ENCODE results near the gene DENND11.

The DENND11 gene

DNA sequence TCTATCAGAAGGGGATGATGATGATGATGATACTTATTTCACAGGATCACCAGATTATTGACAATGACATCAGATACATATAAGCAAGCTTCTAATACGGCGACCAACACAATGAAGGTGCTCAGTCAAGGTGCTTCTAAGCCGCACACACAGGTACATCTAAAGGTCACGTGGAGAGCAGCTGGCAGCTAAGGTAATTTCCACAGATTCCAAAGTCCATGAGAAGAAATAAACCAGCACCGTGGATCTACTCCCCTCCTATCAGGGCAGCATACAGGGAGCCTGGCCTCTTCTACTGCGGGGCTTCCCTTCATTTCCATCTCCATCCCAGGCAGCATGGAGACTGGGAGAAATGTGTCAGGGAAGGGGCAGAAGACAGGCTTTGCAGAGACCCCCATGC is 37.5 kb downstream of the DENND11 start:
- TF ChIP-seq, protein P1, sequence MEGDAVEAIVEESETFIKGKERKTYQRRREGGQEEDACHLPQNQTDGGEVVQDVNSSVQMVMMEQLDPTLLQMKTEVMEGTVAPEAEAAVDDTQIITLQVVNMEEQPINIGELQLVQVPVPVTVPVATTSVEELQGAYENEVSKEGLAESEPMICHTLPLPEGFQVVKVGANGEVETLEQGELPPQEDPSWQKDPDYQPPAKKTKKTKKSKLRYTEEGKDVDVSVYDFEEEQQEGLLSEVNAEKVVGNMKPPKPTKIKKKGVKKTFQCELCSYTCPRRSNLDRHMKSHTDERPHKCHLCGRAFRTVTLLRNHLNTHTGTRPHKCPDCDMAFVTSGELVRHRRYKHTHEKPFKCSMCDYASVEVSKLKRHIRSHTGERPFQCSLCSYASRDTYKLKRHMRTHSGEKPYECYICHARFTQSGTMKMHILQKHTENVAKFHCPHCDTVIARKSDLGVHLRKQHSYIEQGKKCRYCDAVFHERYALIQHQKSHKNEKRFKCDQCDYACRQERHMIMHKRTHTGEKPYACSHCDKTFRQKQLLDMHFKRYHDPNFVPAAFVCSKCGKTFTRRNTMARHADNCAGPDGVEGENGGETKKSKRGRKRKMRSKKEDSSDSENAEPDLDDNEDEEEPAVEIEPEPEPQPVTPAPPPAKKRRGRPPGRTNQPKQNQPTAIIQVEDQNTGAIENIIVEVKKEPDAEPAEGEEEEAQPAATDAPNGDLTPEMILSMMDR (conservative IDR thresholded peaks at IDR 0.05; ENCODE audit: low read length) = no peak
- H3K4me3 ChIP-seq (ENCODE audit: low read length) = no peak overlapping the region
- no peak for DNase-seq (ENCODE audit: low read depth)

DNA sequence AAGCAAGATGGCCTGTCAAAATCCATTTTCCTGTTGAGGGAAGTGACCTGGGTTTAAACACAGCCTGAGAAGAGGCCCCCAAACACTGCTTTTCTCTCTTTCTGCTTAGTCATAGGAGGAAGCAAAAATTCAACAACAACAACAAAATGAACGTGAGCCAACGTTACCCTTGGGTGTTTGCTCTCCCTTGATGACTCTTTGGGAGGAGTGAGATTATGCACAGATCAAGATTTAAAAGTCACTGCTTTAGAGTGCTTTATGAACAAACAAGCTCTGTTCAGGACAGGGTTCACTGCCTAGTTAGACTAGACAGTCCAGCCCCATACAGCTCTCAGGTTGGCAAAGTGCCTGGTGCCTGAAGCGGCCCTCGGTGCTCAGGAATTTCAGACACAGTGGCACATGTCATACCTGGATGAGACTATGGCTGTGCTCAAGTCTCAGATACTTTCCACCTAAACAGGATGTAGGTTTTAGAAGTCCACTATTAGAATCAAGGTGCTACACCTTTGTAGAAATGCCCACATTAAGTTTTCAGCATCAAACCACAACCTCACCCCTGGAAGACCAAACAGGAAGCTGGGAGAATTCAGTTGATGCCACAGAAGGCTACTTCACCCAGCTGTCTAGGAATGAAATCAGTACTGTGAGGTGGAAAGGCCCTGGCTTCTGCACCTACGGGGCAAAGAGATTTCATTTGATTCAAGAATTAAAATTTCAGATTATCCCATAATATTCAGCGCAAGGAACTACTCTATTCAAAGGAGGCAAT is 38.7 kb downstream of the DENND11 start:
- TF ChIP-seq, protein P1 (conservative IDR thresholded peaks at IDR 0.05; ENCODE audit: low read length) = no peak
- no peak for DNase-seq (ENCODE audit: low read depth)
- H3K4me3 ChIP-seq (ENCODE audit: low read length) = no peak overlapping the region

DNA sequence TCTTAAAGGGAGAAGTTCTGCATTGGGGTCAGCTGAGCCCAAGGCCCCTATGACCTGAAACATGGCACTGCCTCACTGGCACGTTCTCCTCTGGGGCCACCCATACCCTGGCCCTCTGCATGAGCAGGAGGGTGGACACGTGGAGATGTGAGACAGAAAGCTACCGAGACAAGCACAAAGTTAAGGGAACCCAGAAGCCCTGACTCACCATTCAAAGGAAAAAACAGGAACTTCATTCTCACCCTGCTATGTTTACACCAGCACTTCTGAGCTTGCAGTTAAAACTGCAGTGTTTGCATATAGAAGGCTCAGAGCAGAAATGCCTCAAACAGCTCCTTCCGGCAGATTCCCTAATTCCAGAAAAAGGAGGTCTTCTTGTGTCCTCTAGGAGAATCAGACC is 41.7 kb downstream of the DENND11 start:
- TF ChIP-seq, protein P1 (conservative IDR thresholded peaks at IDR 0.05; ENCODE audit: low read length) = no peak

DNA sequence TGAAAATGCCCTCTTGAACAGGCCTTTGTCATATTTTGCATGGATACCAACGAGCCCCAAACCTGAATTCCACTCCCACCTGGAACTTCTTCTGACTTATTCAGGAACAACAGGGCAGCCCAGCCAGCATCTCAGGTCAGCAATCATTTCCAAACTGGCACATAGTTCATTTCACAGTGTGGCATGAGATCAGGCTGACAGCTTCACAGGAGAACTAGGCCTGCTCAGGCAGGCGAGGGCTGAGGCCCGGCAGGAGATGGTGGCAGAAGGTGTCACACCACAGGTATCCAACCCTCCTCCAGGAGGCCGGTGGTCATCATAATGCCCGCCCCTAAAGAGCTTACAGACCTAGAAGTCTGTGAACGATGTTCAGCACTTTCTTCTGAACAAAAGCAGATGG is 42.5 kb downstream of the DENND11 start:
- TF ChIP-seq, protein P1 (conservative IDR thresholded peaks at IDR 0.05; ENCODE audit: low read length) = no peak
- no peak for DNase-seq (ENCODE audit: low read depth)

More for the DNA sequence above, 41.7 kb downstream of the DENND11 start:
- DNase-seq (ENCODE audit: low read depth) = no peak
- H3K4me3 ChIP-seq (ENCODE audit: low read length) = no peak overlapping the region

DNA sequence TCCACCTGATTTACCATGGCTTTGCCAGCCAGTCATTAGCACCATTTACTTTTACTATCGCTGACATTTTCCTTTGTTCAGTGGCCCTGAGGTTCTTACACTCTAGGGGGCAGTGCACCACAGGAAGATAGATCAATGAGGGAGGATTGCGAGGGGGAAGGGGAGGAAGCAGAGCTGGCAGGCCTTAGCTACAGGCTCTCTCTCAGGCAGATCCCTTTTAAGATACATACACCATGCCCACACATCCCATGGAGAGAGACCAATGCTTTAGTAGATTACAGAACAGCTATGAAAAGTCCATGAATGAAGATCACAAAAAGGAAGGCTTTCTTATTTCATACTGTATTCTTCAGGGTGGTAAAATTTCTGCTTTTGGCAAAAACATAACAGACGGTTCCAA is 47.4 kb downstream of the DENND11 start:
- peak; percentile 63 for DNase-seq (ENCODE audit: low read depth)
- no peak overlapping the region for H3K4me3 ChIP-seq (ENCODE audit: low read length)
- TF ChIP-seq, protein P1 (conservative IDR thresholded peaks at IDR 0.05; ENCODE audit: low read length) = peak; percentile 70

More for the DNA sequence above, 42.5 kb downstream of the DENND11 start:
- no peak overlapping the region for H3K4me3 ChIP-seq (ENCODE audit: low read length)

DNA sequence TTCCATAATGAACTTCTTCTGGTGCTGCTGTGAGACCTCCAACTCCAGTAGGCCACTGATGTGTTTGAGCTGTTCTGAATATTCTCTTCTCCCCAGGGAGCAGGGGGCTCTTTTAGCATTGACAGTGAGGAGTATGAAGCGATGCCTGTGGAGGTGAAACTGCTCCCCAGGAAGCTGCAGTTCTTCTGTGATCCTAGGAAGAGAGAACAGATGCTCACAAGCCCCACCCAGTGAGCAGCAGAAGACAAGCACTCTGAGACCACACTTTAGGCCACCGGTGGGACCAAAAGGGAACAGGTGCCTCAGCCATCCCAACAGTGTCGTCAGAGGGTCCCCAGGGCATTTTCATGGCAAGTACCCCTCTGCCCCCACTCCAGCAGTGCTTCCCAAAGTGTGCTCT is 49.3 kb downstream of the DENND11 start:
- DNase-seq (ENCODE audit: low read depth) = no peak

More for the DNA sequence above, 49.3 kb downstream of the DENND11 start:
- H3K4me3 ChIP-seq (ENCODE audit: low read length) = no peak overlapping the region
- TF ChIP-seq, protein P1 (conservative IDR thresholded peaks at IDR 0.05; ENCODE audit: low read length) = no peak
